Heart left ventricle (tissue), 13 donors: ENCODE data around the gene NDRG4.

Experiments
- POLR2A ChIP-seq, 2 donors: fragments of 450-650 bp; IDR thresholded peaks; one replicate each; pipeline ENCODE4 v1.6.1; 2017; ENCODE audit warnings: antibody characterized with exemption in 2 of 2, mild to moderate bottlenecking in 2 of 2, moderate library complexity in 2 of 2
- TF ChIP-seq, protein P1 (sequence below), 12 donors: fragments of 200-600 bp; sonication (generic) in 4 of 12; IDR thresholded peaks; one replicate each; pipeline versions ENCODE4 v1.5.0 to v1.8.0; 2018 to 2022; ENCODE audit warnings: antibody characterized with exemption in 12 of 12, mild to moderate bottlenecking in 5 of 12
- donor health status: ischemic (EF 13 %, LVEDD 7.1; RV severe dilation, severe dysfunction).
- donor health status: DM: no; HTN: yes; CAD: no.
- donor health status: DM: no; HTN: no; CAD: no.
- donor health status: ischemic (EF 25% LVEDD 6.9; RV normal size, moderate dysfunction).
- donor health status: ischemic (EF 25% LVEDD 5.7; RV mildly dilated, moderate dysfunction).
- donor health status: ischemic (EF 35%, LVEDD 5.7; RV mildly dilated, moderate dysfunction).
- donor health status: nonischemic (EF 11% LVEDD 7.7; RV severe dilation, severe dysfunction).
- donor health status: DM: yes; HTN: yes; CAD: no.
- donor health status: PGD.
- donor health status: ischemic (EF 29% LVEDD 5.4; RV normal size, mild dysfunction).
- donor health status: nonischemic (EF 23%, LVEDD 6.1; RV moderate dilation, normal function).

DNA sequence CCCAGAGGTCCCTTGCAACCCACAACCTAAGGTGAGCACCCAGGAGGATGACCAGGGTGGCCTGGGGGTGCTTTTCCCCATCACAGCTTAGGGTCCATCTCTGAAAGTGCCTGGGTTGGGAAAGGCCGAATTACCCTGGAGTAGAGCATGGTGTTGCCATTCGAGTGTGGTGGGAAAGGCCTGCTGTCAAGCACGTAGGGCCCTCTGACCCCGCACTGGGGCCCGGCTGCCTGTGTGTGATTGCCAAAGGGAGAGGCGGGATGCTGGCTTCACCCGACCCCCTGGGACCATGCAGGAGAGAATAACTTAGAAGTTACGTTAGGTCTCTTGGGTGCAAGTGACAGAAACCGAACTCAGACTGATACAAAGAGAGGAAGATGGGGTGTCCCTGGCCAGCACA, 27.7 kb upstream of the NDRG4 start:
- TF ChIP-seq, protein P1, sequence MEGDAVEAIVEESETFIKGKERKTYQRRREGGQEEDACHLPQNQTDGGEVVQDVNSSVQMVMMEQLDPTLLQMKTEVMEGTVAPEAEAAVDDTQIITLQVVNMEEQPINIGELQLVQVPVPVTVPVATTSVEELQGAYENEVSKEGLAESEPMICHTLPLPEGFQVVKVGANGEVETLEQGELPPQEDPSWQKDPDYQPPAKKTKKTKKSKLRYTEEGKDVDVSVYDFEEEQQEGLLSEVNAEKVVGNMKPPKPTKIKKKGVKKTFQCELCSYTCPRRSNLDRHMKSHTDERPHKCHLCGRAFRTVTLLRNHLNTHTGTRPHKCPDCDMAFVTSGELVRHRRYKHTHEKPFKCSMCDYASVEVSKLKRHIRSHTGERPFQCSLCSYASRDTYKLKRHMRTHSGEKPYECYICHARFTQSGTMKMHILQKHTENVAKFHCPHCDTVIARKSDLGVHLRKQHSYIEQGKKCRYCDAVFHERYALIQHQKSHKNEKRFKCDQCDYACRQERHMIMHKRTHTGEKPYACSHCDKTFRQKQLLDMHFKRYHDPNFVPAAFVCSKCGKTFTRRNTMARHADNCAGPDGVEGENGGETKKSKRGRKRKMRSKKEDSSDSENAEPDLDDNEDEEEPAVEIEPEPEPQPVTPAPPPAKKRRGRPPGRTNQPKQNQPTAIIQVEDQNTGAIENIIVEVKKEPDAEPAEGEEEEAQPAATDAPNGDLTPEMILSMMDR (IDR thresholded peaks at IDR 0.05): no peak
- no peak for TF ChIP-seq POLR2A (IDR thresholded peaks at IDR 0.05)
